SK-N-SH treated with all-trans-retinoic acid at 6 μM for 48 hours (cell line): Measurements from ENCODE around the gene PEAK3.

Experiments used
- ATAC-seq: fragments of 200-7000 bp; cut with Tn5 transposase; 3 replicates; pipeline ENCODE4 v1.9.1; 2020; ENCODE audit warnings: mild to moderate bottlenecking, moderate library complexity
- ARNTL ChIP-seq: fragments of 450-650 bp; formaldehyde crosslinking; IDR thresholded peaks from 2 replicates; pipeline ENCODE4 v1.5.0; 2020; ENCODE audit warnings: low read depth, mild to moderate bottlenecking, moderate library complexity, borderline replicate concordance
- BACH2 ChIP-seq: fragments of 250-450 bp; sonication (Bioruptor Pico); IDR thresholded peaks from 2 replicates; pipeline ENCODE4 v1.9.0; 2021; ENCODE audit warnings: mild to moderate bottlenecking, borderline replicate concordance
- CREB5 ChIP-seq: fragments of 250-450 bp; sonication (Bioruptor Pico); IDR thresholded peaks from 2 replicates; pipeline ENCODE4 v1.5.1; 2020; ENCODE audit warnings: low read depth, mild to moderate bottlenecking, moderate library complexity
- CSDC2 ChIP-seq: fragments of 250-450 bp; sonication (Bioruptor Pico); IDR thresholded peaks from 2 replicates; pipeline ENCODE4 v1.5.0; 2020; ENCODE audit warnings: mild to moderate bottlenecking, moderate library complexity
- ESRRG ChIP-seq: fragments of 250-450 bp; sonication (Bioruptor Pico); IDR thresholded peaks from 2 replicates; pipeline ENCODE4 v1.6.1; 2021; ENCODE audit warnings: mild to moderate bottlenecking
- GLIS3 ChIP-seq: fragments of 250-450 bp; sonication (Bioruptor Pico); IDR thresholded peaks from 2 replicates; pipeline ENCODE4 v1.5.0; 2020; ENCODE audit warnings: mild to moderate bottlenecking, moderate library complexity
- ISL1 ChIP-seq: fragments of 250-450 bp; sonication (Bioruptor Pico); IDR thresholded peaks from 2 replicates; pipeline ENCODE4 v2.1.2; 2022; ENCODE audit warnings: mild to moderate bottlenecking, moderate library complexity
- OSR1 ChIP-seq: fragments of 250-450 bp; sonication (Bioruptor Pico); IDR thresholded peaks from 2 replicates; pipeline ENCODE4 v1.8.0; 2022; ENCODE audit warnings: moderate library complexity, mild to moderate bottlenecking, inconsistent platforms
- PPARA ChIP-seq: fragments of 250-450 bp; sonication (Bioruptor Pico); IDR thresholded peaks from 2 replicates; pipeline ENCODE4 v1.5.0; 2020; ENCODE audit warnings: mild to moderate bottlenecking, borderline replicate concordance
- RARB ChIP-seq: fragments of 250-450 bp; sonication (Bioruptor Pico); IDR thresholded peaks from 2 replicates; pipeline ENCODE4 v1.8.0; 2021; ENCODE audit warnings: mild to moderate bottlenecking, moderate library complexity
- SNAI2 ChIP-seq: fragments of 250-450 bp; sonication (Bioruptor Pico); IDR thresholded peaks from 2 replicates; pipeline ENCODE4 v1.5.0; 2020; ENCODE audit warnings: mild to moderate bottlenecking, moderate library complexity
- TSHZ2 ChIP-seq: fragments of 250-450 bp; sonication (Bioruptor Pico); IDR thresholded peaks from 2 replicates; pipeline ENCODE4 v1.5.0; 2020; ENCODE audit warnings: mild to moderate bottlenecking, moderate library complexity
- ZC3H10 ChIP-seq: fragments of 250-450 bp; sonication (Bioruptor Pico); IDR thresholded peaks from 2 replicates; pipeline ENCODE4 v1.5.1; 2021; ENCODE audit warnings: mild to moderate bottlenecking, moderate library complexity
- ZFP3 ChIP-seq: fragments of 250-450 bp; sonication (Bioruptor Pico); IDR thresholded peaks from 2 replicates; pipeline ENCODE4 v1.5.0; 2020; ENCODE audit warnings: mild to moderate bottlenecking, moderate library complexity
- ZFP30 ChIP-seq: fragments of 450-650 bp; formaldehyde crosslinking; IDR thresholded peaks from 2 replicates; pipeline ENCODE4 v1.5.0; 2022; ENCODE audit warnings: mild to moderate bottlenecking, moderate library complexity
- ZNF565 ChIP-seq: fragments of 450-650 bp; formaldehyde crosslinking; conservative IDR thresholded peaks from 2 replicates; pipeline ENCODE4 v1.5.0; 2020; ENCODE audit warnings: low read depth, mild to moderate bottlenecking, moderate library complexity
- ZNF70 ChIP-seq: fragments of 450-650 bp; formaldehyde crosslinking; IDR thresholded peaks from 2 replicates; pipeline ENCODE4 v1.5.0; 2020; ENCODE audit warnings: mild to moderate bottlenecking, moderate library complexity
- ZNF8 ChIP-seq: fragments of 450-650 bp; formaldehyde crosslinking; IDR thresholded peaks from 2 replicates; pipeline ENCODE4 v1.5.0; 2020; ENCODE audit warnings: mild to moderate bottlenecking, moderate library complexity
- TF ChIP-seq, protein P1 (sequence below): fragments of 250-450 bp; sonication (Bioruptor Pico); IDR thresholded peaks from 2 replicates; pipeline ENCODE4 v1.8.0; 2020; ENCODE audit warnings: mild to moderate bottlenecking, moderate library complexity, borderline replicate concordance
- TF ChIP-seq, protein P2 (sequence below): fragments of 250-450 bp; sonication (Bioruptor Pico); IDR thresholded peaks from 2 replicates; pipeline ENCODE4 v1.5.1; 2021; ENCODE audit warnings: mild to moderate bottlenecking, moderate library complexity
- TF ChIP-seq, protein P3 (sequence below): fragments of 250-450 bp; sonication (Bioruptor Pico); IDR thresholded peaks from 2 replicates; pipeline ENCODE4 v1.8.0; 2021; ENCODE audit warnings: low read depth, mild to moderate bottlenecking, moderate library complexity, borderline replicate concordance

The PEAK3 gene

DNA sequence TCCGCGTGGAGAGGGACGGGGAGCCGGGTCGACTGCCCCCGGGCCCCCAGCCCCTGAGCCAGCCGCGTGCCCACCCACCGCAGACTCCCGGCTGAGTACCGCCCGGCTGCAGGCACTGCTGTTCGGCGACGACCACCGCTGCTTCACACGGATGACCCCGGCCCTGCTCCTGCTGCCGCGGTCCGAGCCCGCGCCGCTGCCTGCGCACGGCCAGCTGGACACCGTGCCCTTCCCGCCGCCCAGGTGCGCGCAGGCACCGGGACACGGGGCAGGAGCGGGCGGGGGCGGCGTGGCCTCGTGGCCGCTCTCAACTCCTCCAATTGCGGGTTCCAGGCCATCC is 31.2 kb downstream of the PEAK3 start (continued):
- TF ChIP-seq ZNF565 (CRISPR knock-in tag) (no peak), ZFP3 (CRISPR knock-in tag) (no peak), GLIS3 (CRISPR knock-in tag) (no peak), ARNTL (no peak)

DNA sequence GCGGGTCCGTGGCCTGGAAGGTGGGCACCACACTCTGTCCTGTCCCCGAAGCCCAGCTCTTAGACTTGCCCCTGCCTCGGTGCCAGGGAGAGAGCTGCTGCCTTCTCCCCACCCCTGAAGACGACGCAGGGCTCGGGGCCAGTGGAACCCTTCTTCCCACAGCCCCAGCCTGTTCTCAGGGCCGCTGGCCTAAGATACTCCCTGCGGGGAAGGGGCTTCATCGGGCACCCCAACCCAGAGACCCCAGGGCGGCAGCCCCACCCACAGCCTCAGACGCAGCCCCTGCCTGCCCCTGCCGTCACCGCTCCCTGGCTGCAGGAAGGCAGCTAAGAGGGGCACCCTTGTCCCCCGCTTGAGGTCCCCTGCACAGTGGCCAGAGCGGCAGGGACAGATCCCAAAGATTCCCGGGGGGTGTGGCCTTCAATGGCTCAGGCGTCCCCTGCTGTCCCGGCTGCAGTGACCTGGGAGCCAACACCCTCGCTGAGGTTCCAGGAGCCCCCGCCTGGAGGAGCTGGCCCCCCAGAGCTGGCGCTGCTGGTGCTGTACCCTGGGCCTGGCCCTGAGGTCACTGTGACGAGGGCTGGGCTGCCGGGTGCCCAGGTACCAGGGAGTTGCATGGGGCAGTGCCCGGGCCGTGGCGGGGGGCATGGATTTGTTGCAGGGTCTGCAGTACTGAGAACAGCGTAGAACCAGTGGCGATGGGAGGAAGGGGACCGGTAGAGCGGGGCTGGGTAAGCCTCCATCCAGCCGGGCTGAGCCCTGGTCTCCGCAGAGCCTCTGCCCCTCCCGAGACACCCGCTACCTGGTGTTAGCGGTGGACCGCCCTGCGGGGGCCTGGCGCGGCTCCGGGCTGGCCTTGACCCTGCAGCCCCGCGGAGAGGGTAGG is 31.9 kb downstream of the PEAK3 start:
- TF ChIP-seq ISL1 = no peak
- no peak for TF ChIP-seq ZNF8
- TF ChIP-seq SNAI2 (CRISPR knock-in tag) = no peak
- no peak for TF ChIP-seq ZNF565 (CRISPR knock-in tag)
- TF ChIP-seq ZFP30 (CRISPR knock-in tag) = no peak
- no peak for TF ChIP-seq BACH2 (CRISPR knock-in tag)
- TF ChIP-seq, protein P1, sequence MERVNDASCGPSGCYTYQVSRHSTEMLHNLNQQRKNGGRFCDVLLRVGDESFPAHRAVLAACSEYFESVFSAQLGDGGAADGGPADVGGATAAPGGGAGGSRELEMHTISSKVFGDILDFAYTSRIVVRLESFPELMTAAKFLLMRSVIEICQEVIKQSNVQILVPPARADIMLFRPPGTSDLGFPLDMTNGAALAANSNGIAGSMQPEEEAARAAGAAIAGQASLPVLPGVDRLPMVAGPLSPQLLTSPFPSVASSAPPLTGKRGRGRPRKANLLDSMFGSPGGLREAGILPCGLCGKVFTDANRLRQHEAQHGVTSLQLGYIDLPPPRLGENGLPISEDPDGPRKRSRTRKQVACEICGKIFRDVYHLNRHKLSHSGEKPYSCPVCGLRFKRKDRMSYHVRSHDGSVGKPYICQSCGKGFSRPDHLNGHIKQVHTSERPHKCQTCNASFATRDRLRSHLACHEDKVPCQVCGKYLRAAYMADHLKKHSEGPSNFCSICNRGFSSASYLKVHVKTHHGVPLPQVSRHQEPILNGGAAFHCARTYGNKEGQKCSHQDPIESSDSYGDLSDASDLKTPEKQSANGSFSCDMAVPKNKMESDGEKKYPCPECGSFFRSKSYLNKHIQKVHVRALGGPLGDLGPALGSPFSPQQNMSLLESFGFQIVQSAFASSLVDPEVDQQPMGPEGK (CRISPR knock-in tag) = no peak
- no peak for TF ChIP-seq ZNF70 (CRISPR knock-in tag)
- TF ChIP-seq CSDC2 (CRISPR knock-in tag) = no peak
- TF ChIP-seq ESRRG (CRISPR knock-in tag) = no peak
- TF ChIP-seq RARB = no peak
- no peak for TF ChIP-seq TSHZ2 (CRISPR knock-in tag)
- TF ChIP-seq, protein P2, sequence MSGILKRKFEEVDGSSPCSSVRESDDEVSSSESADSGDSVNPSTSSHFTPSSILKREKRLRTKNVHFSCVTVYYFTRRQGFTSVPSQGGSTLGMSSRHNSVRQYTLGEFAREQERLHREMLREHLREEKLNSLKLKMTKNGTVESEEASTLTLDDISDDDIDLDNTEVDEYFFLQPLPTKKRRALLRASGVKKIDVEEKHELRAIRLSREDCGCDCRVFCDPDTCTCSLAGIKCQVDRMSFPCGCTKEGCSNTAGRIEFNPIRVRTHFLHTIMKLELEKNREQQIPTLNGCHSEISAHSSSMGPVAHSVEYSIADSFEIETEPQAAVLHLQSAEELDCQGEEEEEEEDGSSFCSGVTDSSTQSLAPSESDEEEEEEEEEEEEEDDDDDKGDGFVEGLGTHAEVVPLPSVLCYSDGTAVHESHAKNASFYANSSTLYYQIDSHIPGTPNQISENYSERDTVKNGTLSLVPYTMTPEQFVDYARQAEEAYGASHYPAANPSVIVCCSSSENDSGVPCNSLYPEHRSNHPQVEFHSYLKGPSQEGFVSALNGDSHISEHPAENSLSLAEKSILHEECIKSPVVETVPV (CRISPR knock-in tag) = no peak
- TF ChIP-seq ZFP3 (CRISPR knock-in tag) = no peak
- TF ChIP-seq OSR1 (CRISPR knock-in tag) = no peak
- TF ChIP-seq CREB5 (CRISPR knock-in tag) = no peak
- no peak for TF ChIP-seq ZC3H10
- no peak for TF ChIP-seq PPARA (CRISPR knock-in tag)
- TF ChIP-seq, all 23 proteins: peak for 0
- peak; percentile 5; the same call in 2 of the 3 replicates for ATAC-seq

DNA sequence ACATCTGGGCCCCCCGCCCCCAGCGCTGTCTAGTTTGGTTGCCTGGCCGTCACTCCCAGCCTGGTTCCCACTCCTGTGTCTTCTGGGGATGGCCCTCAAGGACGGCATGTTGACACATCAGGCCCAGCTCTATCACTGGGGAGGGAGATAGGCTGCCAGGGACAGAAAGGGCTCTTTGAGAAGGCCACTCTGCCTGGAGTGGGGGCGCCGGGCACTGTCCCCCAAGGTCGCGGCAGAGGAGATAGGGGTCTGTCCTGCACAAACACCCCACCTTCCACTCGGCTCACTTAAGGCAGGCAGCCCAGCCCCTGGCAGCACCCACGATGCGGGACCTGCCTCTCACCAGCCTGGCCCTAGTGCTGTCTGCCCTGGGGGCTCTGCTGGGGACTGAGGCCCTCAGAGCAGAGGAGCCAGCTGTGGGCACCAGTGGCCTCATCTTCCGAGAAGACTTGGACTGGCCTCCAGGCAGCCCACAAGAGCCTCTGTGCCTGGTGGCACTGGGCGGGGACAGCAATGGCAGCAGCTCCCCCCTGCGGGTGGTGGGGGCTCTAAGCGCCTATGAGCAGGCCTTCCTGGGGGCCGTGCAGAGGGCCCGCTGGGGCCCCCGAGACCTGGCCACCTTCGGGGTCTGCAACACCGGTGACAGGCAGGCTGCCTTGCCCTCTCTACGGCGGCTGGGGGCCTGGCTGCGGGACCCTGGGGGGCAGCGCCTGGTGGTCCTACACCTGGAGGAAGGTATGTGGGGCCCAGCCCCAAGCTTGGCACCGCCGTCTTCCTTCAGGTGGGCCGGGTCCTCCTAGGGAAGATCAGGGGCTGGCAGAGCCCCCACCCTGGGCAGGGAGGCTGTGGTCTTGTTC is 32.7 kb downstream of the PEAK3 start, which contains the start of gene AMH:
Gene AMH (plus strand): TSS at position 314 of the 857 bp plus-strand sequence. CDS start 10 bp downstream, at position 324.
- no peak for TF ChIP-seq ARNTL
- TF ChIP-seq ZNF70 (CRISPR knock-in tag) = no peak
- no peak for TF ChIP-seq BACH2 (CRISPR knock-in tag)
- TF ChIP-seq ISL1 = no peak
- no peak for TF ChIP-seq SNAI2 (CRISPR knock-in tag)
- no peak for TF ChIP-seq OSR1 (CRISPR knock-in tag)
- no peak for TF ChIP-seq RARB
- TF ChIP-seq, protein P3, sequence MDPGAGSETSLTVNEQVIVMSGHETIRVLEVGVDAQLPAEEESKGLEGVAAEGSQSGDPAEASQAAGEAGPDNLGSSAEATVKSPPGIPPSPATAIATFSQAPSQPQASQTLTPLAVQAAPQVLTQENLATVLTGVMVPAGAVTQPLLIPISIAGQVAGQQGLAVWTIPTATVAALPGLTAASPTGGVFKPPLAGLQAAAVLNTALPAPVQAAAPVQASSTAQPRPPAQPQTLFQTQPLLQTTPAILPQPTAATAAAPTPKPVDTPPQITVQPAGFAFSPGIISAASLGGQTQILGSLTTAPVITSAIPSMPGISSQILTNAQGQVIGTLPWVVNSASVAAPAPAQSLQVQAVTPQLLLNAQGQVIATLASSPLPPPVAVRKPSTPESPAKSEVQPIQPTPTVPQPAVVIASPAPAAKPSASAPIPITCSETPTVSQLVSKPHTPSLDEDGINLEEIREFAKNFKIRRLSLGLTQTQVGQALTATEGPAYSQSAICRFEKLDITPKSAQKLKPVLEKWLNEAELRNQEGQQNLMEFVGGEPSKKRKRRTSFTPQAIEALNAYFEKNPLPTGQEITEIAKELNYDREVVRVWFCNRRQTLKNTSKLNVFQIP (CRISPR knock-in tag) = no peak
- TF ChIP-seq GLIS3 (CRISPR knock-in tag) = no peak
- no peak for TF ChIP-seq ZNF565 (CRISPR knock-in tag)
- TF ChIP-seq CSDC2 (CRISPR knock-in tag) = no peak
- no peak for TF ChIP-seq ZFP3 (CRISPR knock-in tag)
- TF ChIP-seq, all 23 proteins: peak for 0
- no peak; the same call in 2 of the 3 replicates for ATAC-seq
